Measurements from ENCODE around the gene RFLNA.

GRCh38 chr12:124344022-124344421, 49.1 kb downstream of the RFLNA start:
- TF ChIP-seq EZH2 (optimal IDR thresholded peaks at IDR 0.05; ENCODE audit: low read depth, low read length) (no peak), CTCF (IDR thresholded peaks at IDR 0.05; ENCODE audit: low read length) (no peak), EZH2phosphoT487 (IDR thresholded peaks at IDR 0.05; ENCODE audit: low read length) (no peak)
